Activated T-helper 1 cell treated with anti-CD3 and anti-CD28 coated beads, Interleukin-2, amount 50 U/mL, for 16 hours (primary cell): ENCODE results near the gene RASGRP4.
A peak's percentile ranks its signal among the peaks of the same experiment; 100 is the strongest.

Experiments used
- DNase-seq, 2 donors: peaks; one replicate each; pipeline ENCODE4 v3.0.0-alpha.2; 2020; ENCODE audit warnings: low read depth in 1 of 2, low spot score in 1 of 2

Gene RASGRP4

GRCh38 chr19:38391911-38392464 is 34.0 kb downstream of the RASGRP4 start:
- DNase-seq, result no peak

DNA sequence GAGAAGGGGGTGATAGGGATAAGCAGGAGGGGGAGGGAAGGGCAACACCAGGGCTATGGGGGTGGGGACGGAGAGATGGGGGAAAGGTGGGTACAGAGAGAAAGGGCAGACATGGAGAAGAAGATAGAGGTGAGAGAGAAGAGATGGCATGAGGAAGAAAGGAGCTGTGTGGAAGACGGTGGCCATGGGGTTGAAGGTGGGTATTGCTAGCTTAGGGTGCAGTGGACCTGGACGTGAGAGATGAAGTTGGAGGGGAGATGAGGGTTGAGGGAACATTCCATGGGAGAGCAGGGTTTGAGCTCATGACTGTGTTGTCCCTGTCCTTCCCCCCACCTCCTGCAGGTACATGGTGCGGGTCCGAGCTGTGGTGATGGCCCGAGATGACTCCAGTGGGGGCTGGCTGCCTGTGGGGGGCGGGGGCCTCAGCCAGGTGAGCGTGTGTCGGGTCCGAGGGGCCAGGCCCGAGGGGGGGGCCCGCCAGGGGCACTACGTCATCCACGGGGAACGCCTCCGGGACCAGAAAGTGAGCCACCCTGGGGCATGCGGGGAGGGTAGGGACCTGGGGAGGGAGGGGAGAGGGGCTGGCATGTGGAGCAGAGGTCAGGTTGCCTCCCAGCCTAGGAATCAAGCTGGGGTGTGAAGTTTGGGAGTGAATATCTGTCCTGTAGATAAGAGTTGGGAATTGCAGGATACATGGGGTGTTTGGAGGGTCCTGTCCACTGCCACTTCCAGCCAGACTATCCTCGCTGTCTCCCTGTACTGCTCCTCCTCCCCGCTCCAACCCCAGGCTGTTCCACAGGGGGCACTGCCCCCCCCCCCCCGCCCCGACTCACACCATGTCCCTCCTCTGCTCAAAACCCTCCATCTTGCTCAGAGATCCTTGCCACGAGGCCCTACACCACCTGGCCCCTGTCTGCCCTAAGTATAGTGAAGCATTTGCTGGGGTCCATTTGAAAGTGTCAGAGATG is 35.8 kb downstream of the RASGRP4 start:
- no peak for DNase-seq

GRCh38 chr19:38389101-38389925 is 36.7 kb downstream of the RASGRP4 start:
- DNase-seq, result no peak

DNA sequence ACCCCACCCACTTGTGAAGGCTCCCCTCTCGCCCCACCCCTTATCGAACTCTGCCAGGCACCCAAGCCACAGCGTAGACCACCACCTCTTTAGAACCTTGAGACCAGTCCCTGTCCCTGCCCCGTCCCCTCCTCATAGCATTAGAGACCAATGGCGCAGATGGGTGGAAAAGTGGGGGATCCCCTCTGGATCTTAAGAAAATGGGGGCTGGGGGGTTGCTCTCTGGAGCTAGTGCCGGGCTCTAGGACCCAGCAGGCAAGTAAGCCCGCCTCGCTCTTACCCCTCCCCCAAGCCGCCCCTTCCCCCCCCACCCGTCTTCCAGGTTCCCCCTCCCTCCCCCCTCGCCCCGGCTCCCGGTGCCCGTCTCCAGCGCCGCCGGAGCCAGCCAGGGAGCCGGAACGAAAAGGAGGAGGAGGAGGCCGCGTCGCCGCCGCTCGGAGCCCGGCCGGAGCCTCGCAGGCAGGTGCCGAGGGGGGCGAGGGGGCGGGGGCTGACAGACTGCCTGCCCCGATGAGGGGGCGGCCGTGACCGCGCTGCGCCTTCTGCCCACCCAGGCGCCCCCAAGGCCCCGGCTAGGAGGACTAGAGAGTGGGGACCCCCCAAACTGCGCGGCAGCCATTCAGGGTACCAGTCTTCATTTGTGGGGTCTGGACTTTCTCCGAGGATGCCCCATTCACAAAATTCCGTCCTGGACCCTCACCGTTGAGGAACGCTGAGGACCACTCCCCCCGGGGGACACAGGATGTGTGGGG is 37.5 kb downstream of the RASGRP4 start, which contains the start of gene SPRED3:
Gene SPRED3 (plus strand): TSS at position 349 of the 752 bp plus-strand sequence. CDS start 1,606 bp downstream, outside the sequence.
- no peak for DNase-seq

GRCh38 chr19:38387550-38388348 is 38.3 kb downstream of the RASGRP4 start, which contains the start of gene GGN:
TSS of gene GGN (minus strand) at chr19:38388034. CDS start at chr19:38387261, 773 bp downstream.
- DNase-seq, result peak; percentile 58 to 63

DNA sequence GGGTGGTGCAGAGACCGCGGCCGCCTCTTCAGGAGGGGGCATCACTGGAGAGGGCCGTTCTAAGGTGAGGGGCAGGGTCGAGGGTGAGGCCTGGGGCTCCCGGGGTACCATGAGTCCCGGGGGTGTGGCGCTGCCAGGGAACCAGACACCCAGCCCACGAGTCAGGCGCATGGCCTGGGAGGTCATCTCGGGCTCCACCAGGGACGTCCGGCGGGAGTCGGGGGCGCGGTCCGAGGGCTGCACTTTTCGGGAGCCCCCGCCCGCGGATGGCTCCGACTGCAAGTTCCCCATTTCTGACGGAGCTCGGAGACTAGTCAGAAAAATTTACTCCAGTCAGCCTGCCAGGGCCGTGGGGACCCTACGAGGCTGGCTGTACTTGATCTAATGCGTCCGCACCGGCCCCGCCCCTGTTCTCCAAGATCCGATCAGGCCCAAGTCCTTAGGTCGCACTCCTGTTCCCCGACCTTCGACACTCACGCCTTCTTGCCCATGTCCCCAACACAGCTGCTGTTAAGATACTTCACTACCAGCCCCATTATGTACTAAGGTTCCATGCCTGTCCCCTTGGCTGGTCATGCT is 39.0 kb downstream of the RASGRP4 start:
- DNase-seq, result no peak

GRCh38 chr19:38386300-38386970 is 39.6 kb downstream of the RASGRP4 start:
- DNase-seq, result no peak

GRCh38 chr19:38385804-38386257 is 40.2 kb downstream of the RASGRP4 start:
- DNase-seq, result no peak

- DNase-seq, result no peak
Measured at GRCh38 chr19:38385057-38385803, 40.8 kb downstream of the RASGRP4 start.

DNA sequence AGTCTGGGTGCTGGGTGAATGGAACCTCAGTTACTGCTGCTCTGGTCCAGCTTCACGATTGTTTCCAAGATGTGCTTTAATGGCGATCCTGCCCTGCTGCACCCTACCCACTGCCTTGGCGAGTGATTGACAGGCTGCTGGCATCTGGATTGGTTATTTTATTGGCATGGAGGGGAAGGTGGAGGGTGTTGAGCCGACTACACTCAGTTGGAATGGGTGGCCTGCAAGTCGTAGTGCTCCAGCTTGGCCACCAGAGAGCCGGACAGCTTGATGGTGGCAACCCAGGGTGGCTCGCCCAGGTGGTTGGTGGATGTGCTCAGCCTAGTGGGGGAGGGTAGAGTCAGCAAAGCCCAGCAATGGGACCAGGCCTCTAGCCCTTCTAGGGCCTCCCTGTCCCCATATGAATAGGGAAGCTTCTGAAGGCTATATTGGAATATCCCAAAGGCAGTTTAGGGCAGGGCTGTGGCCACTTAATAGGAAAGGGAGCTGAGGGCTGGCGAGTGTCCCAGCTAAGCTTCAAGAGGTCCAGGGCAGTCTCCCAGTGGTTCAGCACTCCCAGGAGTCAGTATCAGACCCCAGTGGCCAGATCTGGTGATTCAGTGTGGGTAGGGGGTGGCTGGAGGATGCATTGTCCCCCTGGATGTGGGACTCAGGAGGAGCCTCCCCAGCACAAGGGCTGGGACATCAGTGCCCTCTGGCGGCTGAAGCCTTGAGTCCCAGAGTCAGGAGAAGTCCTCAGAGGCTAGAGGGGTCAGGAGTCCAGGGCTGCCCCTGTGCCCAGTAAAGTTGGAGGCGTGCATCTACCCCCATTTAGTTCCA is 41.6 kb downstream of the RASGRP4 start:
- no peak for DNase-seq

DNA sequence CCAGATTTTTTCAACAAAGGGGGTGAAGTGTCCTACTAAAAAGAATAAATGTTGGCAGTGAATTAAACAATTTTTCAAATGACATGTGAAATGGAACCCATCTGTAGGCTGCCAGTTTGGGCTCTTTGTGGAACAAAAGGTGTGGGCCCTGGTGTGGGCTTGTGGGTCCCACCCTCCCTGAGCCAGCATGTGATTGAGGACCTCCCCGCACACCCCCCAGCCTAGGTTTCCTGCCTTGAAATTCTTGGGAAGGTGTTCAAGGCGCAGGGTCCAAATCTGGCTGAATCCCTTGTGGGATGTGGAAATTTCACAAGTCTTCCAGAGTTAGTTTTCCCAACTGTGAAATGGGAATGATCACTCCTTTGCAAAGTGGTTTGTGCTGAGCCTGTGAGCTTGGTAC is 42.3 kb downstream of the RASGRP4 start:
- DNase-seq, result no peak

- DNase-seq, result no peak
Measured at GRCh38 chr19:38383184-38383583, 42.8 kb downstream of the RASGRP4 start.

- DNase-seq, result no peak
Measured at GRCh38 chr19:38381138-38381537, 44.9 kb downstream of the RASGRP4 start.

- DNase-seq, result no peak
Measured at GRCh38 chr19:38378866-38379265, 47.2 kb downstream of the RASGRP4 start.

DNA sequence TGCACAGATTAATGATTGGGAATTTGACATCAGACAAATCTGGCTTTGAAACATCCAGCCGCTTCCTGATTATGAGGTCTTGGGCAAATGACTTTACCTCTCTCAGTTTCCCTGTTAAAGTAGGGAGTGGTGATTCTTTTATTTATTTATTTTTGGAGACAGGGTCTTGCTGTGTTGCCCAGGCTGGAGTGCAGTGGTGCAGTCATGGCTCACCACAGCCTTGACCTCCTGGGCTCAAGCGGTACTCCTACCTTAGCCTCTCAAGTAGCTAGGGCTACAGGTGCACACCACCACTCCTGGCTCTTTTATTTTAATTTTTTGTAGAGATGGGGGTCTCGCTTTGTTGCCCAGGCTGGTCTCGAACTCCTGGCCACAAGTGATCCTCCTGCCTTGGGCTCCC is 49.0 kb downstream of the RASGRP4 start:
- DNase-seq, result no peak

GRCh38 chr19:38376576-38376975 is 49.4 kb downstream of the RASGRP4 start:
- no peak for DNase-seq

GRCh38 chr19:38375748-38376147 is 50.3 kb downstream of the RASGRP4 start:
- no peak for DNase-seq
